Muscle layer of duodenum (tissue), 2 donors: Measurements from ENCODE around the gene MAGI2.
"Not testable (repeated sequence)": the region's sequence is repeated elsewhere in the genome, so short reads cannot be mapped to it uniquely, and the experiment has no call there.

Source experiments
- H3K27ac ChIP-seq: one replicate; pipeline ENCODE4 v1.7.0; 2013; ENCODE audit warnings: mild to moderate bottlenecking, low read length
- H3K27me3 ChIP-seq: one replicate; pipeline ENCODE4 v1.7.0; 2013; ENCODE audit warnings: low read depth, mild to moderate bottlenecking, control low read depth, low read length
- H3K36me3 ChIP-seq, 2 donors: one replicate each; pipeline ENCODE4 v1.7.0; 2013; ENCODE audit warnings: low read length in 2 of 2, control low read depth in 1 of 2, mild to moderate bottlenecking in 1 of 2; ENCODE audit not compliant: insufficient read depth in 2 of 2, control insufficient read depth in 1 of 2
- H3K4me1 ChIP-seq, 2 donors: one replicate each; pipeline ENCODE4 v1.7.0; 2013; ENCODE audit warnings: low read length in 2 of 2, mild to moderate bottlenecking in 2 of 2, control low read depth in 1 of 2, moderate library complexity in 1 of 2; ENCODE audit not compliant: insufficient read depth in 2 of 2, control insufficient read depth in 1 of 2
- H3K4me3 ChIP-seq, 2 donors: one replicate each; pipeline ENCODE4 v1.7.0; 2013; ENCODE audit warnings: low read length in 2 of 2, low read depth in 1 of 2, mild to moderate bottlenecking in 1 of 2
- H3K9me3 ChIP-seq, 2 donors: one replicate each; pipeline ENCODE4 v1.7.0; 2013; ENCODE audit warnings: low read length in 2 of 2, control low read depth in 1 of 2, mild to moderate bottlenecking in 1 of 2; ENCODE audit not compliant: control insufficient read depth in 1 of 2
- donor health status: healthy.

The MAGI2 gene

DNA sequence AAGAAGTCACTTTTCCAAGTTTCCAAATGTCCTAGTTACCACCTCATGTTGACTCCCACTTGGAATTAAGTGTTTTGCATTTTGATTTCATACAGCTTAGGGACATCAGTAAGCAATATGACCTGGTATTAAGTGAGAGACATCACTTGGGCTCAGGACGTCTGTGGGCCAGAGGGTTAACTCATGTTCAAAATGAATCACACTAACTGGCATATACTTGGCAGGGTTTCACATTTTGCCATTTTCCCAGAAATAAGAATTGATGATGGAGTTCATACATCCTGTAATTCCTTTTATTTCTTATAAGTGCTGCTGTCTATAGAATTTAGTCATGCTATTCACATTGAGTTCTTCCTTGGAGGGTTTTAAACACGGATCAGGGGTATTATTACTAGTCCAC lies 1138.3 kb downstream of the MAGI2 start:
- no peaks in the 10 kb centered on the region for H3K36me3 ChIP-seq
- no peak overlapping the region for H3K4me3 ChIP-seq
- H3K27ac ChIP-seq: no peak overlapping the region
- no peaks in the 10 kb centered on the region for H3K27me3 ChIP-seq
- H3K9me3 ChIP-seq: no peaks in the 10 kb centered on the region
- H3K4me1 ChIP-seq: no peaks in the 10 kb centered on the region

- no peaks in the 10 kb centered on the region for H3K9me3 ChIP-seq
- no peaks in the 10 kb centered on the region for H3K4me1 ChIP-seq
- no peak overlapping the region for H3K27ac ChIP-seq
- H3K27me3 ChIP-seq: no peaks in the 10 kb centered on the region
- no peaks in the 10 kb centered on the region for H3K36me3 ChIP-seq
- H3K4me3 ChIP-seq: no peak overlapping the region
These were observed 1142.3 kb downstream of the MAGI2 start for GRCh38 chr7:78311181-78311580.

- no peaks in the 10 kb centered on the region for H3K9me3 ChIP-seq
- no peaks in the 10 kb centered on the region for H3K27me3 ChIP-seq
- H3K4me3 ChIP-seq: no peak overlapping the region
- H3K36me3 ChIP-seq: no peaks in the 10 kb centered on the region
- no peaks in the 10 kb centered on the region for H3K4me1 ChIP-seq
- H3K27ac ChIP-seq: no peak overlapping the region
These were observed 1145.6 kb downstream of the MAGI2 start for GRCh38 chr7:78307892-78308291.

- Histone ChIP-seq H3K36me3 (no peaks in the 10 kb centered on the region), H3K4me3 (no peak overlapping the region), H3K27me3 (no peaks in the 10 kb centered on the region), H3K27ac (no peak overlapping the region), H3K9me3 (no peaks in the 10 kb centered on the region), H3K4me1 (no peaks in the 10 kb centered on the region)
These were observed 1146.8 kb downstream of the MAGI2 start for GRCh38 chr7:78306634-78307033.

GRCh38 chr7:78301407-78301806 lies 1152.1 kb downstream of the MAGI2 start:
- Histone ChIP-seq H3K27ac (no peak overlapping the region), H3K9me3 (no peaks in the 10 kb centered on the region), H3K27me3 (no peaks in the 10 kb centered on the region), H3K36me3 (no peaks in the 10 kb centered on the region), H3K4me3 (no peak overlapping the region), H3K4me1 (no peaks in the 10 kb centered on the region)

DNA sequence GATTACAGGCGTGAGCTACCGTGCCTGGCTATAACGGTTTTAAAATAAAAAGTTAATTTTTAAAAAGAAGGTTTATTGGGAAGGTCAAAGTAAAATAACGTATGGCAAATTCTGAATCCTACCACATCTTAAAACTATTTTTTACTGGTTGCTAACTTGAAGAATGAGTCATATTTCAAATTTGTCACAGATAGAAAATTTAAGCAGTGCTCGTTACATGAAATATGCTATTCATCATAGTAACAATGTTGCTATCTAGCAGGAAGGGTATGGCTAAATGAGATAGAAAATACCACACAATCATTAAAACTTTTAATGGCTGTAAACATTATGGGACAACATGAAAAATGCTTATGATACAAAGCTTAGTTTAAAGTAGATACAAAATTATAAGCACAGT lies 1154.4 kb downstream of the MAGI2 start:
- no peak overlapping the region for H3K27ac ChIP-seq
- H3K36me3 ChIP-seq: no peaks in the 10 kb centered on the region
- H3K9me3 ChIP-seq: no peaks in the 10 kb centered on the region
- no peaks in the 10 kb centered on the region for H3K27me3 ChIP-seq
- no peaks in the 10 kb centered on the region for H3K4me1 ChIP-seq
- H3K4me3 ChIP-seq: no peak overlapping the region

GRCh38 chr7:78296644-78297371 lies 1156.7 kb downstream of the MAGI2 start:
- Histone ChIP-seq H3K4me1 (no peaks in the 10 kb centered on the region), H3K27ac (no peak overlapping the region)

GRCh38 chr7:78296046-78296597 lies 1157.3 kb downstream of the MAGI2 start:
- Histone ChIP-seq H3K9me3 (no peaks in the 10 kb centered on the region), H3K27me3 (no peaks in the 10 kb centered on the region), H3K27ac (no peak overlapping the region), H3K36me3 (no peaks in the 10 kb centered on the region), H3K4me3 (no peak overlapping the region), H3K4me1 (no peaks in the 10 kb centered on the region)

More at GRCh38 chr7:78296644-78297371, 1156.7 kb downstream of the MAGI2 start:
- Histone ChIP-seq H3K4me3 (no peak overlapping the region), H3K36me3 (no peaks in the 10 kb centered on the region), H3K27me3 (no peaks in the 10 kb centered on the region), H3K9me3 (no peaks in the 10 kb centered on the region)

GRCh38 chr7:78289471-78289870 lies 1164.0 kb downstream of the MAGI2 start:
- not testable (repeated sequence) for H3K4me3 ChIP-seq, H3K9me3 ChIP-seq, H3K4me1 ChIP-seq, H3K36me3 ChIP-seq, H3K27ac ChIP-seq, H3K27me3 ChIP-seq

GRCh38 chr7:78284945-78285344 lies 1168.5 kb downstream of the MAGI2 start:
- no peak overlapping the region for H3K27ac ChIP-seq

DNA sequence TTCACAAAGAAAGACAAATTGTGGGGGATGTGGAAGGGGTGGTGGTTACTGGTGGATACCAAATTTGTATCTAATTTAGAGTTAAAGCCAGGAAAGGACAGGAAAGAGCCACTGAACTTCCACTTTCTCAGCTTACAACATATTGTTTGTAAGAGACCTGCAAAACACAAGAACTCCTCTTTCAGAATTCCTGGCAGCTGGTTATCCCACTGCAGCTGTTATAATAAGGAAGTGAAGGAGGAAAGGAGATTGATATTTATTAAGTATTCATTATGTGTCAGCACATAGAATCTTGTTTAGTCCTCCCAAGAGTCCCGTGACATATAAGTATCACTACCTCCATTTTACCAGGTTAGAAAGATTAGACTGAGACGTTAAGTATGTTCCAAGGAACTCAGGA lies 1173.2 kb downstream of the MAGI2 start:
- H3K27ac ChIP-seq: no peak overlapping the region
- H3K9me3 ChIP-seq: no peaks in the 10 kb centered on the region
- H3K4me3 ChIP-seq: no peak overlapping the region
- no peaks in the 10 kb centered on the region for H3K36me3 ChIP-seq
- H3K27me3 ChIP-seq: no peaks in the 10 kb centered on the region
- H3K4me1 ChIP-seq: no peaks in the 10 kb centered on the region

More at GRCh38 chr7:78284945-78285344, 1168.5 kb downstream of the MAGI2 start:
- Histone ChIP-seq H3K4me3 (no peak overlapping the region), H3K4me1 (no peaks in the 10 kb centered on the region), H3K27me3 (no peaks in the 10 kb centered on the region), H3K36me3 (no peaks in the 10 kb centered on the region), H3K9me3 (no peaks in the 10 kb centered on the region)

DNA sequence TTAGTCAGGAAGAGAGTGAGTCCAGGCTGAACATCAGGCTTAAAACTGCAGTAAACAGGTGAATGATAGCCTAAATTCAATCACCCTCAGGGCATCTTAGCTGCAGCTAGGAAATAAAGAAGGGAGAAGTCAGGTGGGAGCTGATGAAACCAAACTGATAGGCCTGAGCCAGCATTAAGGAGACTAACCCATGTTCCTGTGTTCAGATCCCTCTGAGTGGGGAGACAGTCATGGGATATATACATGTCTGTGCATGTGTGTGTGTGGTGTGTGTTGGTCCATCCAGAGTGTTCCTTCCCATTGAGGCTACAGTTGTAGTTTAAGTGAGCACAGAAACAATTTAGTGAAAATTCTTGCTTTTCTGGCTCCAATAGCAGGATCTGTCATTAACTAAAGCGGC lies 1174.0 kb downstream of the MAGI2 start:
- Histone ChIP-seq H3K9me3 (no peaks in the 10 kb centered on the region), H3K4me3 (no peak overlapping the region), H3K27ac (no peak overlapping the region), H3K4me1 (no peaks in the 10 kb centered on the region), H3K36me3 (no peaks in the 10 kb centered on the region), H3K27me3 (no peaks in the 10 kb centered on the region)
